LoVo (cell line): ENCODE results near the gene TIAM2.

ENCODE experiments used
- DNase-seq: peaks from one replicate; pipeline ENCODE4 v3.0.0-alpha.2; 2016; ENCODE audit warnings: low spot score

Gene TIAM2

GRCh38 chr6:155130161-155130853 is 135.2 kb downstream of the TIAM2 start:
- DNase-seq: no peak

GRCh38 chr6:155132617-155133016 is 137.5 kb downstream of the TIAM2 start:
- DNase-seq: no peak

GRCh38 chr6:155141002-155141401 is 145.9 kb downstream of the TIAM2 start:
- no peak for DNase-seq

GRCh38 chr6:155141512-155141911 is 146.4 kb downstream of the TIAM2 start:
- no peak for DNase-seq

GRCh38 chr6:155142168-155143028 is 147.3 kb downstream of the TIAM2 start:
- DNase-seq: no peak

GRCh38 chr6:155143029-155143577 is 148.0 kb downstream of the TIAM2 start:
- DNase-seq: no peak

- no peak for DNase-seq
Measured at GRCh38 chr6:155143578-155144106, 148.5 kb downstream of the TIAM2 start.

GRCh38 chr6:155146205-155146604 is 151.1 kb downstream of the TIAM2 start:
- no peak for DNase-seq

GRCh38 chr6:155147958-155148663 is 153.0 kb downstream of the TIAM2 start:
- DNase-seq: no peak

- no peak for DNase-seq
Measured at GRCh38 chr6:155150967-155151671, 156.0 kb downstream of the TIAM2 start.

- DNase-seq: no peak
Measured at GRCh38 chr6:155152211-155153076, 157.3 kb downstream of the TIAM2 start.

GRCh38 chr6:155154158-155154830 is 159.2 kb downstream of the TIAM2 start:
- peak; percentile 62 for DNase-seq

GRCh38 chr6:155155787-155156447 is 160.8 kb downstream of the TIAM2 start:
- no peak for DNase-seq

GRCh38 chr6:155157101-155157500 is 162.0 kb downstream of the TIAM2 start:
- no peak for DNase-seq

- DNase-seq: peak; percentile 61
Measured at GRCh38 chr6:155158030-155158843, 163.1 kb downstream of the TIAM2 start.

- no peak for DNase-seq
Measured at GRCh38 chr6:155162682-155163081, 167.6 kb downstream of the TIAM2 start.

- DNase-seq: no peak
Measured at GRCh38 chr6:155163601-155164000, 168.5 kb downstream of the TIAM2 start.

GRCh38 chr6:155165029-155165710 is 170.1 kb downstream of the TIAM2 start:
- DNase-seq: no peak
